Glutamatergic neuron (in vitro differentiated cells): ENCODE data around the gene MAP3K21. TPM values are rescaled to one million over a fixed set of nuclear protein-coding genes. Genes with fewer than 3 reads are reported as not detected.

Experiments used
- DNase-seq: peaks from one replicate; pipeline ENCODE4 v3.0.0; 2022
- H3K27ac Mint-ChIP-seq: one replicate; pipeline ENCODE4 v1.8.0; 2020; ENCODE audit warnings: mild to moderate bottlenecking, mixed read lengths, inconsistent platforms; ENCODE audit not compliant: unreplicated experiment
- H3K27me3 Mint-ChIP-seq: one replicate; pipeline ENCODE4 v1.8.0; 2020; ENCODE audit warnings: mild to moderate bottlenecking, moderate library complexity, mixed read lengths, inconsistent platforms; ENCODE audit not compliant: unreplicated experiment
- H3K36me3 Mint-ChIP-seq: one replicate; pipeline ENCODE4 v1.8.0; 2020; ENCODE audit warnings: mild to moderate bottlenecking, mixed read lengths, inconsistent platforms; ENCODE audit not compliant: unreplicated experiment
- H3K4me1 Mint-ChIP-seq: one replicate; pipeline ENCODE4 v1.8.0; 2020; ENCODE audit warnings: mild to moderate bottlenecking, low read depth, mixed read lengths, inconsistent platforms; ENCODE audit not compliant: unreplicated experiment
- H3K4me3 Mint-ChIP-seq: one replicate; pipeline ENCODE4 v1.8.0; 2020; ENCODE audit warnings: mild to moderate bottlenecking, mixed read lengths, inconsistent platforms; ENCODE audit not compliant: unreplicated experiment
- H3K9me3 Mint-ChIP-seq: one replicate; pipeline ENCODE4 v1.8.0; 2020; ENCODE audit warnings: mild to moderate bottlenecking, moderate library complexity, mixed read lengths, inconsistent platforms; ENCODE audit not compliant: unreplicated experiment
- total RNA-seq: library from RNA; stranded (reverse); fragmentation: NEBNext Ultra II Directional; extraction: Animal tissue kit (Norgen Biotek cat#: 25700); gene quantifications from one replicate; pipeline ENCODE4 v1.2.1, GENCODE V29; 2021; ENCODE audit not compliant: unreplicated experiment
- TF ChIP-seq, protein P1 (sequence below): fragments of 200-600 bp; sonication (generic); IDR thresholded peaks from one replicate; pipeline ENCODE4 v1.5.0; 2021; ENCODE audit not compliant: partially characterized antibody, unreplicated experiment

MAP3K21 gene
- total RNA-seq, 1 donor from 2014 or later = 0.25 TPM

DNA sequence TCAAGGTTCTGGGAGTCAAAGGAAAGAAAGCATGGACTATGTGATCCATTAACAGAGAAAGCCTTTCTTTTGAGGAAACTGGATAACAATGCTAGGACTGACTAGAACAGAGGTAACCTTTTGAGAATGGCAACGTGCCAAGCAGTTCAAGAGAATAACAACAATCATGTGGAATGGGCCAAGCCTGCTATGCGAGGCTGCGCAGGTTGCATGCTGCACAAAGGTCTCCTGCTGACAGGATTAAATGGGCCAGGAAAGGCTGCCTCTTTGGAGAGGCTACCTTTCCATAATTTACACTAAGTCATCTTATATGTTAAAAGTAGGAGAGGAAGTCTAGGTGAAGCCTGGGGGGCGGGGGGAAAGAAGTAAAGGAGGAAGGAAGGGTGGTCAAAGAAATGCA lies 37.8 kb upstream of the MAP3K21 start:
- Mint-ChIP-seq H3K27me3 (no peaks in the 10 kb centered on the region), H3K36me3 (peaks cover 10% of the 10 kb centered on the region), H3K4me1 (peaks cover 3% of the 10 kb centered on the region), H3K27ac (no peak overlapping the region), H3K4me3 (no peak overlapping the region), H3K9me3 (peaks cover under 1% of the 10 kb centered on the region)
- no peak for DNase-seq
- TF ChIP-seq, protein P1, sequence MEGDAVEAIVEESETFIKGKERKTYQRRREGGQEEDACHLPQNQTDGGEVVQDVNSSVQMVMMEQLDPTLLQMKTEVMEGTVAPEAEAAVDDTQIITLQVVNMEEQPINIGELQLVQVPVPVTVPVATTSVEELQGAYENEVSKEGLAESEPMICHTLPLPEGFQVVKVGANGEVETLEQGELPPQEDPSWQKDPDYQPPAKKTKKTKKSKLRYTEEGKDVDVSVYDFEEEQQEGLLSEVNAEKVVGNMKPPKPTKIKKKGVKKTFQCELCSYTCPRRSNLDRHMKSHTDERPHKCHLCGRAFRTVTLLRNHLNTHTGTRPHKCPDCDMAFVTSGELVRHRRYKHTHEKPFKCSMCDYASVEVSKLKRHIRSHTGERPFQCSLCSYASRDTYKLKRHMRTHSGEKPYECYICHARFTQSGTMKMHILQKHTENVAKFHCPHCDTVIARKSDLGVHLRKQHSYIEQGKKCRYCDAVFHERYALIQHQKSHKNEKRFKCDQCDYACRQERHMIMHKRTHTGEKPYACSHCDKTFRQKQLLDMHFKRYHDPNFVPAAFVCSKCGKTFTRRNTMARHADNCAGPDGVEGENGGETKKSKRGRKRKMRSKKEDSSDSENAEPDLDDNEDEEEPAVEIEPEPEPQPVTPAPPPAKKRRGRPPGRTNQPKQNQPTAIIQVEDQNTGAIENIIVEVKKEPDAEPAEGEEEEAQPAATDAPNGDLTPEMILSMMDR = no peak

DNA sequence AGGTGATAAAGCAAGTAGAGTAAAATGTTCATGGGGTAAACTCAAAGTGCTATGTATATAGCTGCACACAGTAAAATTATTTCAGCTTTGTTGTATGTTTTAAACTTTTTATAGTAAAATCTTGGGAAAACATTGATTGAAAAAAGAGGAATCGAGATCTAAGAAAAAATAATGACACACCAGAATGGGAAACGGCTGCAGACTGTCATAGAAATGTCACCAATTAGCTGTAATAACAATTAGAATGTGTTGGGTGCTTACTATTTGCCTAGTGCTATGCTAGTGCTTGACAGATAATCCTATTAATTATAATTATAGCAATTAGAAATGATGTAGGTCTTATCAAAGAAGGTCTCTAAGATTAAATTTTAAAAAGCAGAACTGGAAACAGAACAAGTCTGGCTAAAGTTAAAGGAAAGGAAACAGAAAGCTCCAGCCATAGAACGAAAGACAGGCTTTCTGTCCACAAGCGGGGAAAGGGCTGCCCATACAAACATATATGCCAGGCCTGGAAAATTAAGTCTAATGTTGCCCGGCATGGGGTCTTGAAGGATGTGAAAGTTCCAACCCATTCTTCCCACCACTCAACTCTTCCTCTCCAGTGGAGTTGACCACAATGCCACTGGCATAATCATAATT lies 37.0 kb upstream of the MAP3K21 start:
- TF ChIP-seq, protein P1 = no peak
- H3K27me3 Mint-ChIP-seq = no peaks in the 10 kb centered on the region
- no peak overlapping the region for H3K4me3 Mint-ChIP-seq
- peaks cover 10% of the 10 kb centered on the region for H3K36me3 Mint-ChIP-seq
- no peak overlapping the region for H3K27ac Mint-ChIP-seq
- DNase-seq = no peak
- H3K4me1 Mint-ChIP-seq = peaks cover 3% of the 10 kb centered on the region
- peaks cover 4% of the 10 kb centered on the region for H3K9me3 Mint-ChIP-seq

DNA sequence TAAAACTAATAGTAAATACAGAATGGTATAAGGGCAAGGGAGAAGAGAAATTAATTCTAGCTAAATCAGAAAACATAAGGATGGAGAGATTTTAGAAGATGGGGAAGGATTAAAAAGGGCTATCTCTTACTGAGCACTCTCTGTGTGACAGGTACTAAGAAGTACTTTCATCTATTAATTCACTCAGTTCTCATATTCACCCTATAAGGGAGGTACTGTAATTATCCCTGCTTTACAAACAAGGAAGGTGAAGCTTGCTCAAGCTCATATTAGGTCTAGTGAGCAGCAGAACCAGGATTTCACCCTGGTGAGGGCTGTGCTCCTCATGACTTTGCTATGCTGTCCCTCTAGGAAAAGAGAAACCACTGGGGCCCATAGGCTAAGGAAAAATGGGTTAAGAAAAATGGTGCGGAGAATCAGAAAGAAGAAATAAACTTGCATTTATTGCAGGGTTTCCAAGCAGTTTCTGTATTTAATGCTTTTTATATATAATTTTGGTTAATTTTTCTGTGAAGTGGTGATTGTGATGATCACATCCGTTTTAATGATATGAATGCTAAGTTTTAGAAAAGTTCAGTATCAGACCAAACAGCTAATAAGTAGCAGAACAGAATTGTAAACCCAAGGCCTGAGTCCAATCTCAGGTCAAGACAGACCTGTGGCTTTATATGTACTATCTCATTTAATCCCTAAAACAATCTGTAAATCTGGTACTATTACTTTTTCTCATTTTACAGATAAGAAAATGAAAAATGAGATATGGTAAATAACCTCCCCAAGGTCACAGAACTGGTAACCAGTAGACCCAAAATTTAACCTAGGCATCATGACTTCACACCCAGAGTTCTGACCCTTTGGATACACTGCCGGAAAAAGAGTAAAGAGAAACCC lies 33.7 kb upstream of the MAP3K21 start:
- no peaks in the 10 kb centered on the region for H3K36me3 Mint-ChIP-seq
- no peak for DNase-seq
- H3K9me3 Mint-ChIP-seq = peaks cover 5% of the 10 kb centered on the region
- H3K27me3 Mint-ChIP-seq = peaks cover 4% of the 10 kb centered on the region
- H3K4me1 Mint-ChIP-seq = peaks cover 6% of the 10 kb centered on the region
- TF ChIP-seq, protein P1 = no peak
- peak overlapping the region; percentile 96 for H3K4me3 Mint-ChIP-seq
- H3K27ac Mint-ChIP-seq = no peak overlapping the region

DNA sequence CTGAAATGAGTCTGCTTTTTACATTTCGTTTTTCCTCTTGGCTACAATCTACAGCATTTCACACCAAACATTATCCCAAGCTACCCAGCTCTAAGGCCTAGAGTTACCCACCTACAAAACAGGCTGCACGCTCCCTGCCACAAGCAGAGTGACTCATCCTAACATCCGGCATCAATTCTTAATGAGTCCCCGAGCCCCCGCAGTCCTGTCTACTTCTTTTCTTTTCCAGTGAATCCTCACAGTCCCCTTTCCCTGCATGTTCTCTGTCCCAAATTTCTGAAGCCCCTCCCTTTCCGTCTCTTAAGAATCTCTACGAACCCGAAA lies 32.6 kb upstream of the MAP3K21 start:
- Mint-ChIP-seq H3K9me3 (peaks cover 5% of the 10 kb centered on the region), H3K27me3 (peaks cover 4% of the 10 kb centered on the region), H3K27ac (peak overlapping the region; percentile 91)

More for the DNA sequence above, 32.6 kb upstream of the MAP3K21 start:
- no peak for DNase-seq
- Mint-ChIP-seq H3K36me3 (no peaks in the 10 kb centered on the region), H3K4me1 (peaks cover 6% of the 10 kb centered on the region), H3K4me3 (peak overlapping the region; percentile 96)
- TF ChIP-seq, protein P1 = no peak
